Activated naive CD4-positive, alpha-beta T cell treated with anti-CD3 and anti-CD28 coated beads, Interleukin-2, amount 50 U/mL, for 16 hours (primary cell): ENCODE data around the gene CDH23.

Experiments used
- DNase-seq: peaks from one replicate; pipeline ENCODE4 v3.0.0-alpha.2; 2020

Gene CDH23

DNA sequence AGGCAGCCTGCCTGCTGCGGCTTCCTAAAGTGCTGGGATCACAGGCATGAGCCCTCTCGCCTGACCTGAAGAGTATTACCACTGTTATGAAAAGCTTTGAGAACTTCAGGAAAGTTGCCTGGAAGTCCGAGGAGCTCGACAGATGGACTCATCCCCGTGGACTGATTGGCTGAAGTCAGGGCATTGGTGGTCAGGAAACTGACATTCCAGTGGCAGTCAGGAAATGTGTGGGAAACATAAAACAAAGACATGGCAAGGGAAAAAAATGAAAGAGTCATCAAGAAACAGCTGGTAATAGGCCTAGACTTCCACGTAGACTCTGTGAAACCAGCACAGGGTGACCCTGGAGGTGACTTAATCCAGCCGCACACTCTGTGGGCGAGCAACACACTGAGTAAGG is 123.3 kb downstream of the CDH23 start:
- no peak for DNase-seq

DNA sequence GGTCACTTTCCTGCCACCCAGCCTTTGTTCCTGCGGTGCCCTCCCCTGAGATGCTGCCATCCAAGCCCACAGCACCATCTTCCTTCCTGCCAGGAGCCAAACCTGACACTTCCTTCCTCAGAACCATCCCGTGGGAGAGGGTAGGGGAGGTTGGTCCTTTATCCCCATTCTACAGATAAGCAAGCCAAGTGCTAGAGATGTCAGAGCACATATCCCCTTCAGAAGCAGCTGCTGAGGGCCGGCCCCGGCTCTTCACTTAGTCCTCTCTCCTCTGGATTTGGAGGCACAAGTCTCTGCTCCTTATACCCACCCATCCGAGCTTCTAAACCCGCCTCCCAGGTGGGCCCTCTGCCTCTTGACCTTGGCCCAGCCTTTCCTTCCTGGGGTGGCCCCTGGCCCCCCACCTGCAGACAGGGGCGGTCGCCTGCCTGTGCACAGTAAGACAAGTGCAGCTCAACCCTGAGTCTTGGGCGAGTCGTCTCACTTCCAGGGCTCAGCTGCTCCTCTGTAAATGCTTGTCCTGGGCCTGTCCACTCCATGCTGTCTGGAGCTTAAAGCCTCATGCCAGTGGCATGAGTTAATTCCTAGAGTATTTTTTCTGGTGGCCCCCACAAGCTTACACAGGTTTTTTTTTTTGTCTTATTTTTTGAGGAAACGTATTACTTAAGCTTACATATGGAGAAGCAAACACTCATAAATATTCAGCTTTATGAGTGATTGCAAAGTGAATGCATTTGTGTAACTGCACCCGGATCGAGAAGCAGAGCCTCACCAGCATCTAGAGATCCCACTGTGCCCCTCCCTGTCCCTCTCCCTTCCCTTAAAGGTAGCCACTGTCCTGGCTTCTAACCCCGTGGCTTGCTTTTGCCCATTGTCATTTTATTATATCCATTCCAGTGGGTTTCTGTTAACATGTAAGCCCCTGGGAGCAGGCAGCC is 125.1 kb downstream of the CDH23 start:
- DNase-seq = no peak

DNA sequence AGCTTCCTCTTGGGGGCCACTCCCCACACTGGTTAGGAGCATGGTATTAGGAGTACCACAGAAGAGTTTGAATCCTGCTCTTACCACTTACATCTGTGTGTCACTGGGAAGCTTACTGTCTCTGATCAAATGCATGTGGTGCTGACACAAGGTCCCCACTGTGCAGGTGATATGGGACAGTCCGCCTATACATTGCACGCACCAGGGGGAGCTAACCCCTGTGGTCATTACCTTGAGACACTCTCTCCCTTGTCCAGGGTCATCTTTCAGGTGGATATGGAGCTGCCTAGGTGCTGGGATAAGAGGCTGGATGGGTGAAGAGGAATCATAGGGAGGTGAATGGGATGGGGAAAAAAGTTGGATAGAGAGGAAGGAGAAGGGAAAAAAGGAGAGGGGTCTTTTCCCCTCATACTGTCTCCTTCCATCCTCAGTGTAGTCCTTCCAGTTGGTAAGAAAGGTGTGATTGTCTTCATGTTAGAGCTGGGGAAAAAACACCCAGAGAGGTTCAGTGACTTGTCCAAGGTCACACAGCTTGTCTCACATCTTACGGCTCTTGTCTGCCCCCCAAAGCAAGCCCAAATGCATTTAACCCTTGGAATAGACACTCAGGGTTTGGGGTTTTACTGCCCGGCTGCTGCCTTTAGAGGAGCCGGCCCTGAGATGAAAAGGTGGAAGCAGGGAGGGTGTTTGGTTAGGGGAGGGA is 125.9 kb downstream of the CDH23 start:
- DNase-seq = no peak

DNA sequence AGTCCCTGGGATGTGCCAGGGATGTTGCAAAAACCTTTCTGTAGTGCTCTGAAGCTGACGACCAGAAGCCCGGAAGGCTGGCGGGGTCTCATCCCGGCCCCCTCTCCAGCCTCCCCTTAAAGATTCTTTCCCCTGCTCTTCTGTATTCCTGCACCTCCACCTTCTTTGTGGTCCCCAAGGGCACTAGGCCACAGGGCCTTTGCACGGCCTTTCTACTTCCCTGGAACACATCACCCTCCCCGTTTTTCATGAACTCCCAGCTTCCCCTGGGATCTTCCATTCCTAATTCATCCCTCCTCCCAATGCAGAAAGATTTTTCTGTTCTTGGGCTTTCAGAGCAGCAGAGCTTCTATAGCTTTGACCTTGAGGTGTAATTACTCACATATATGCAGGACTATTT is 127.0 kb downstream of the CDH23 start:
- DNase-seq = no peak

DNA sequence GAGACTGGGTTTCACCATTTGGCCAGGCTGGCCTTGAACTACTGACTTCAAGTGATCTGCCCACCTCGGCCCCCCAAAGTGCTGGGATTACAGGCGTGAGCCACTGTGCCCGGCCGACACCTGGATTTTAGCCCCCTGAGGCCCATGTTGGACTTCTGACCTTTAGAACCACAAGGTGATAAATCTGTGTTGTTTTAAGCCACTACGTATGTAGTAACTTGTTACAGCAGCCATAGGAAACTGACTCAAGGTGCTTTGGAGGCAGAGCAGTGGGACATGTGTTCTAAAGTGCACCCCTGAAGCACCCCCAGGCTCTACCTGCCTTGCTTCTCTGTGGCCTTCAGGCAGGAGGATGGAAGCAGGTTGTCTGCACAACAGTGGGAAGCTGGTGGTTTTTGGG is 128.4 kb downstream of the CDH23 start:
- DNase-seq = no peak

DNA sequence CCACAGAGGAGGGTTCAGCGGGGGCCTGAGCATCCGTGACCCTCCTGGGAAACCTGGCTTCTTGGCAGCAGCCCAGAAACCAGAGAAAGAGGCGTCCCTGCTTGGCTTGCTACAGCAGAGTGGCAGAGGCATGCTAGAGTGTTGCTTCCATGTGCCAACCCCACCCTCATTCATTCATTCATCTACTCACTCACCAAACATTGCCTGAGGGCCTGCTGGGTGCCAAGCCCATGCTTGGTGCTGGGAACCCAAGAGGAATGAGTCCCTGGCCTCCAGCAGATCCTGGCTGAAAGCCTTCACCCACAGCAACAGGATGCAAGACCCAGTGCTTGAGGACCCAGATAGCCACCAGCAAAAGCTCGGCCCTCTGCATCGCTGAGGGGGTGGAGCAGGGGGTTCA is 129.0 kb downstream of the CDH23 start:
- DNase-seq = no peak

DNA sequence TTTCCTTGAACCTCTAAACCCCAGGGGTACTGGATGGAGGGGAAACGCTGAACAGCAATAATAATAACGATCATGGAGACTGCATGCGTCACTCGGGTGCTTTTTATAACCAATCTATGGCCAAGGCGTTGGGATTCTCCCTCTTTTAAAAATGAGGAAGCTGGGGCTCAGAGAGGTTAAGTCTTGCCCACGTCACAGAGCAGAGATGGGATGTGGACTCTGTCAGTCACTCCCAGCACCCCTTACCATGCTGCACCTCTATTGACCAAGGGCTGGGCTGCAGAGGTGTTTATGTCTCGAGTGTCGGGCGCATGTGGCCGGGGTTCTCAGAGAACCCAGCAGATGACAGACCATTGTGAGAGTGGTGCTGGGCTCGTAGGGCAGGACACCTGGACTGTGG is 129.9 kb downstream of the CDH23 start:
- no peak for DNase-seq

DNA sequence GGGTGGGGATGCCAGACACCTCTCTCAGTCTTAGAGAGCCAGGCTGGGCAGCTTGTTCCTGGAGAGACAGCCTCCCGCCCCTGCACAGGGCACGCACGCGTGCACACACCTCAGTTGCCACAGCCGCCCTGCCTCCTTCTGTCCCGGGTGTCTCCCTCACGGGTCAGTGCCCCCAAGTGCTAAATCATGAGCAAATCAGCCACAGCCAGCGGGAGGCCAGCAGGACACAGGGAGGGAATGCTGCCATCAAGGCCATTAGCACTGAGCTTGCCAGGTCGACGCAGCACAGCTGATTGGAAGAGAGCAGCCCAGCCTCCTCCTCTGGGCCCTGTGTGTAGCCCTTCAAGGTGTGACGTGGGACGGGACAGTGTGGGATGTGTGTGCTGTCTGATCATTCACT is 130.4 kb downstream of the CDH23 start:
- no peak for DNase-seq

DNA sequence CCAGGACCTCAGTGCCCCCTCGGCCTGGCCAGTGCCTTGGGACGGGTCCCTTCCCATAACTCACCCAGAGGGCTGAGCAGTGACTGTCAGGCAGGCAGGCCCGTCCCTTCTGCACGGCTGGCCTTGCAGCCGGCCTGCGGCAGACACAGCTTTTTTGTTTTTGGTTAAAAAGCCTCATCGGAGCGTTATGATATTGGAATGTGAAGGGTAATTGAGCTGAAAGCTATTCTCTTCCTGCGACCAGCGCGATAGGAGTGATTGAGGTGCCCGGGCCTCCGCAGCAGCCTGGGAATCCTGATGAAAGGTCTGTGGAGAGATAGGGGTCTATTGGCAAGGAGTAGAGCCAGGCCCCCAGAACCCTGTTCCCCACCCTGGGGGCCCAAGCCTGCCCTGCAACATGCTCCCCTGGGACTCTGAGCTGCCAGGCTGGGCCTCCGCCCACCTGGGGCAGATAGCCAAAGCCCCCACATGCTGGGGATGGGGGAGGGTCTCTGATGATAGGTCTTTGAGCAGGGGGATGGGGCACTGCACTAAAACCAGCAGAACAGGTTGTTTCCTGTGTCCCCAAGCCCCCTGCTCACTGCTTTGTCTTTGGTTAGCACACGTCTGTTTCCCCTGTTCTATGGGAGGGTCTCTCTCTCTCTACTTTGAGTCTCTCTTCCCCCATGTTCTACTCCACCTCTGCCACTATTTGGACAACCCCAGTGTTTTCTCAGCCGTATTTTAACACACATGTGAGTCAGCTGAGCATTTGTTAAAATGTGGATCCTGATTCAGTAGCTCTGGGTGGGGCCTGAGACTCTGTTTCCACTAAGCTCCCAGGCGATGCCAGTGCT is 131.9 kb downstream of the CDH23 start:
- no peak for DNase-seq

DNA sequence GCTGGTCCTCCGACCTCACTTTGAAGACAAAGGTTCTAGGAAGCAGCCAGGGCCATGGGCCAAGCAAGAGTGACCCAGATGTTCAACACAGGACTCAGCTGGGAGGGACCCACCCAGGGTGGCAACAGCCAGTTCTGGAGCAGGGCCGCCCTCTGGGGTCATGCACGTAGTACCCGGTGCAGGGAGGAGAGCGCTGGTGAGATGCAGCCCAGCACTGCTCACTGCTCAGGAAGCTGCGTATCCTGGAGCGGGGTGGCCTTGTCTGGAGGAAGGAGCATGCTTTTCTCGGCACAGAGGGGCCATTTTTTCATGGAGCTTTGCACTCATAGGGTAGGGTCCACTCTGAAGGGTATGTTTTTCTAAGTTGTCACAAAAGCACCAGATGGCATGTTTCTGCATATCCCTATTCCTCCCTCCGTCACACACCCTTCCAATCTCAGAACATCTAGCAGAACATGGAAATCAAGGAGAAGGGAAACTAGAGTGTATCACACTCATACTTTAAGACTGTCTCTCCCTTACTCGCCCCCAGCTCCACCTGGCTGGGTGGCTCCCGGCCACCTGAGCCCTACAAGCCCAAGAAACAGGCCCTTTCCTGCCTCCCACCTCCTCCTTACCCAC is 132.6 kb downstream of the CDH23 start:
- DNase-seq = no peak

DNA sequence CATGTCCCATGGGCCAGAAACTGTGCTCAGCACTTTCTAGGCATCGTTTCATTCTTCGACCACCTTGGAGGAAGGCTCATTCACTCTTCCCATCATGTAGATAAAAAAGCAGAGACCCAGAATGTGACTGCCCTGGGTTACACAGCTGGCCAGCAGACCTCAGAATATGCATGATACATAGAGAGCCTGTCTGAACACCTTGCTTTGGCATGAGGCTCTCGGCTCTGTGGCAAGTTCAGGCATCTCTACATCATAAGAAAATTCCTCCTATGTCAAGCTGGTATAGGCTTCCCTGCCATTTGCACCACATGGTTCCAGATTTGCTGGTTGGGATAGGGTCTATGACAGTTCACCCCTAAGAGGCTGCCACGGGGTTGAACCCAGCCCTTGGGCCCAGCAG is 134.1 kb downstream of the CDH23 start:
- DNase-seq = no peak

DNA sequence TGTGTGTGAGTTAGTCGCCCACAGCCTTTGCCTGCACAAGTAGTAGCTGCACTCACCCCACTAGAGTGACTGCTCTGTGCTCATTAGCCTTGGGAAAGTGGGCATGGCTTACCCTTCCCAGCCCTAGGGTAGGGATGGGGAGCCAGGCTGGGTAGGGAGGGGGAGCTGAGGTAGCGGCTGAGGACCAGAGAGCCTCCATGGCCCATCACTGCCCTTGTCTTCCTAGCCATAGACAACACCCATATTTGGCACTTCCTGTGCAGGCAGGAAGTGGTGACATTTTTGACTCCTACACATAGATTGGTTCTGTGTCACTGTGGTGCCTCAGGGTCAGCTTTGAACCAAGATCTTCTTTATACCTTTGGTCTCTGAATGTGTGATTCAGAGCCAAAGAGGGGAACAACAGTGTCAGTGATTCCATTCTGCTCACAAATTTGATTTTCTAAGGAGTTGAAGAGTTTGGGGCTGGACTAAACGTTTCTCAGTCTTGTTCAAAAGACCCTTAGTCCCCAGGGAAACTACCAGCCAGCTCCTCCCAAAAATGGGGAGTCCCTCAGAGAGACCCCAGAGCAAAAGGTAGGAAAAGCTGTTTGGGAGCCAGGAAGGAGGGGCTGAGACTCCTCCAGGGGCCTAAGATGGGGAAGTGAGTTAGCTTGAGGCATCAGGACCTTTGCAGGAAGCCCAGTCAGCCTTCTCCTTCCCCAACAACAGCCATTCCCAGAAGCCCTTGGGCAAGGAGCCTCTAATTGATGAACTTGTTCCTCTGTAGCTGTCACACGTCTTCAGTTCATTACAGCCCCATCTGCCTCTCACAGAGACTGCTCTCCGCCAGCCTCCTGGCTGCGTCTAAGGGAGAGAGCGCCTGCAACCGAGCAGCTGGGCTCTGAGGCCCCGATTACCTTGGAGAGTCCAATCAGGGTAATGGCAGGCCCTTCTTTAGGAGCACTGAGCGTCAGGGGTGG is 135.0 kb downstream of the CDH23 start:
- DNase-seq = peak; percentile 23

DNA sequence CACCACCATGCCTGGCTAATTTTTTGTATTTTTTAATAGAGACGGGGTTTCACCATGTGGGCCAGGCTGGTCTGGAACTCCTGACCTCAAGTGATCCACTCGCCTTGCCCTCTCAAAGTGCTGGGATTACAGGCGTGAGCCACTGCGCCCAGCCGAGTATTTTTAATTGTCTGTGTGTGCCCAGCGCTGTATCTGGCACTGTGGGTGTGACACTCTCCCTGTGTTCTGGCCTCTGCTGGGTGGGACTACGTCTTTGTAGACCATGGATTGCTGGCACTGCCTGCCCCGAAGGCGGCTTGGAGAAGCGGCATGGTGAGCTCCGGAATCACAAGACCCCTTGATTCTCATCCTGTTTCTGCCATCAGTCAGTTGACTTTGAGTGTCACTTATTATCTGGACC is 136.2 kb downstream of the CDH23 start:
- DNase-seq = no peak

DNA sequence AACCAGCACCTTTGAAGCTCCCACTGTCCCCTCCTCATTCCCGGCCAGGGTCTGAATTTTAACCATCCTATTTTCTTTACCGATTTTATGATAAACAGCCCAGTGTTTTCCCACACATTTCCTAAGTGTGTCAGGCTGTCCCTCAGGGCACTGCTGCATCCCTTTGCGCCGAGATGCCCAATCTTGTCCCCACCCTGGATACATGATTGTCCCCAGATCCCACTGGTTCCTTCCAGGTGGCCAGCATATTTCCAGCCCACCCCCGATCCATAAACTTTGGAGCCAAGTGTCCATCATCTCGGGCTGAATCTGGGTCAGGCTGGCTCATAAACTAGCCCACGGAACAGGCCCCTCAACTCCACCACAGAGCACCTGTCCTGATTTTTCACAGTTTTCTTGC is 137.2 kb downstream of the CDH23 start:
- DNase-seq = no peak

DNA sequence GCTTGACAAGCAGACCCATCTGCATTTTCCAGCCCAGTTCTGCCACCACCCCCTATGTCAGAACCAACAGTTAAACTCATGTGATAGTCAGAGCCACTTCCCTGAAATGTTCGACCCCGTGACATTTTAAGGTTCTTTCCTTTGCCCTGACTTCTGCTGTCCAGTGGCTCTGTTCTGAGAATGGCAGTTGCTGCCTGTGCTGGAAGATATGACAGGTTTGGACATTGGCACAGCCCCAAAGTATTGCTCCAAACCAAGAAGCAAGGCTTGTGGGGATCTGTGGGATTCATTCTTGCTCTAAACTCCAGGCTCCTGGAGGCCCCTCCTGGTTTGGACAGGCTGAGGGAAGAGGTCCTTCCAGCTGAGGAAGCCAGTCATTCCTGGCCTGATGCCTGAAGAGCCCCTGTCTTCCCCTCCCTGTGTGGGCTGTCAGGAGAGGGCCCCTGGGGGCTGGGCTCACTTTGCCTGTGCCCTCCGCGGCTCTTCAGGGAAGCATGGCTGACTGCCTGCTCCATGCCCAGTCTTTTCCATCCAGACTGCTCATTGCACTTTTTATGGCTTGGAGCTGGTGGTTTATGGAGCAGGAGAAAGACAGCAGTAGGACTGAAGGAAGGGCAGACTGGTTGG is 138.0 kb downstream of the CDH23 start:
- DNase-seq = no peak

DNA sequence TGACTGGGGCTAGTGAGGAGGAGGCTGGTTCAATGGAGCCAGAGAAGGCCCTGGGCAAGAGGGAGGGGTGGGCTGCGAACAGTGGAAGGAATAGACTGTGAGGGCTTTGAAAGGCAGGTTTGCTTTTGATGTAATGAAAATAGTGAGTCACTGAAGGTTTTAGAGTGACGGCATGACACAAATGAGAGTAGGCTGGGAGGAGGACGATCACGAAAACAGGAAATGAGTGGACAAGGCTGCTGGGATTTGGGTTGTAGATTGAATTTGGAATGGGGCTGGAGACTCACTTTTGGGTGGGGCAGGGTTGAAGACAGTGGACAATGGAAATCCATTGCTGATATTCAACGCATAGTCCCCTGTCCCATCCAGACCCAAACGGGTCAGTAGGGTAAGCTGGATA is 139.6 kb downstream of the CDH23 start:
- no peak for DNase-seq

DNA sequence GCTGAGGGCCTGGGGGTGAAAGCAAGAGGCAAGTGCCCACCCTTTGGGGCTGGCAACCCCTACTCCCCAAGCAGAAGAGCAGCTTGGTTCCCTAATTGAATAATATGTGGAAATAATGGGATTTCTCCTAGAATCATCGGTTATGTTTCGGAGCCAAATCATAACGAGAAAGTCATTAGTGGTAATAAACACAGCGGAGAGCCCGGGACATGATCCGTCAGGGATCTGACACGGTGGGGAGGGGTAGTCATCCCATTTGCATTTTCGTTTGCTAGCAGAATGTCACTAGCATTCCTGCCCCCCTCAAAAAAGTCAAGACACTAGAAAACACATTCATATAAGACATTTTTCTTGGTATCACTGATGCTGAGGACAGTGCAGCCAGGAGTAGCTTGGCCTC is 140.4 kb downstream of the CDH23 start:
- DNase-seq = no peak

DNA sequence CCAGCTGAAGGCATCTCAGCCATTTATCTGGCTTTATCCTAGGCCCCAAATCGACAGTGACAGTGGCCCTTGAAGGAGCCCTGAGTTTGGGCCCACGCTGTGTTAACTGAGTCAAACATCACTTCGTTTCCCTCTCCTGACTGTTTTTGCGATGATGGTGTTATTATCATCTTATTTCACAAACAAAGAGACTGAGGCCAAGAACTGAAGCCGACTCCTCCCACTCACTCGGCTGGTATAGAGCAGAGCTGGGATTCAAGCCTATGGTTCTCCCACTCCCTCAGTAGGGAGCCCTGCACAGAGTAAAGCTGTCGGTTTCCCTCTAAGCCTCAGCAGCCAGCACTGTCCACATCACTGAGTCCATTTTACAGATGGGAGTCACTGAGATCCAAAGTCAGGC is 141.0 kb downstream of the CDH23 start:
- DNase-seq = no peak

DNA sequence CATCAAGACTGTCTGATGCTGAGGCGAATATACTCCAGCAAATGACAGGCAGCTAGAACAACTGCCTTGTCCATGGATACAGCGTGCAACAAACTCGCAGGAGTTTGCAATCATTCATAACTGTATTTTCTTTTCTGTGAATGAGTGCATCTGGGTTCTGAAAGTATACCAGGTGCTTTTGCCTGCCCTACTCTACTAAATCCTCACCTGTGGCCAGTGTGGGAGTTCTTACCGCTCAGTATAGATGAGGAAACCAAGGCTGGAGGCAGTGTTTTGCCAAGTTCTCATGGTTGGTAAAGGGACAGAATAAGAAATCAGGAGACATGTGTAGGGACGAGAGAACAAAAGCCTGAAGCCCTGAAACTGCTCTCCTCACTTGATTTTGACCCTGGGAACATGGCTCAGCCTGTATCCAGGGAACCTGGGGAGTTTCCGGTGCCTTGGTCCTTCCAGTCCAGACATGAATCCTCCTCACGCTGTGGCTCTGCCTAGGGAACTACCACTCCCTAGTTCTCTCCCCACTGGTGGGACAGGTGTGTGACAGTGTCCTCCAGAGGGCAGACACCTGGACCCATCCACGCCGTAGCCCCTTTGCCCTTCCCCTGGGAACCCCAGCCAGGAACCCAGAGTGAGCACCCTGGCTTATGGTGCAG is 142.0 kb downstream of the CDH23 start:
- no peak for DNase-seq

DNA sequence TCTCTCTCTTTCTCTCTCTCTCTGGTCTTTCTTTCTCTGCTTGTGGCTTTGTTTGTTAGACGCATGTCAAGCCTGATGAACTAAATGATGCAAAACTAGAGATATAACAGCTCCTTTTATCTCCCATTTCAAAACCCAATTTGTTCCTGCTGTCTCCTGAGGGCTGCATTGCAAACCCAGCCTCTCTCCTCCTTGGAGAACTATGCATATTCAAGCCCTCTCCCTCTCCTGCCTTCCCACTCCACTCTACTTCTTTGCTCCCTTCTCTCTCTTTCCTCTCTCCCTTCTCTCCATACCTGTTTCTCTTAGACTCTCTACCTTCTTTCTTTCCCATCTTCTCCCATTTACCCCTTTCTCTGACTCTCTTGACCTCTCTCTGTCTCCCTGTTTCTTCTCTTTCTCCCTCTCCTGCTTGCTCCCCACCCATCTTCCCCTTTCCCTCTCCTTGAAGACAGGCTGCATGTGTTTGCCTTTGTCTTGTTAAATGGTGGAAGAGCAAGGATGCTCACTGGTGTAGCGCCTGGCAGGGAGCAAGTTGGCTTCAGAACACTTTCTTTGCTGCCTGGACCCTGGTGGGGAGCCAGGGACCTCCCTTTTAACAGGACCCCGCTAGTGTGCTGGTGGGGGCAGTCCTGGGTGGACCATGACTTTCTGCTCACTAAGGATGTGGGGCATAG is 142.9 kb downstream of the CDH23 start:
- no peak for DNase-seq
